GM13977 (cell line): ENCODE results near the gene UTS2B.

Experiments
- DNase-seq: peaks from one replicate; pipeline ENCODE4 v3.0.0; 2012; ENCODE audit warnings: low spot score
- CTCF ChIP-seq: IDR thresholded peaks from 2 replicates; pipeline ENCODE4 v1.5.1; 2012; ENCODE audit warnings: mild to moderate bottlenecking, control low read depth; ENCODE audit not compliant: insufficient read depth; ENCODE audit errors: extremely low read depth, missing control alignments
- in situ Hi-C: fragments of 300-500 bp; cut with MboI; formaldehyde crosslinking; loops from one replicate; pipeline ENCODE4 v1.12.0; 2022; ENCODE audit warnings: low sequenced_read_pairs, low pct_unique_long_range_greater_than_20kb, mixed read lengths, inconsistent platforms; ENCODE audit not compliant: unreplicated experiment

UTS2B gene

GRCh38 chr3:191262650-191263049 lies 67.7 kb downstream of the UTS2B start:
- in situ Hi-C loops = no loop called here
- no peak for DNase-seq
- no peak for TF ChIP-seq CTCF

- no peak for DNase-seq
- no peak for TF ChIP-seq CTCF
- in situ Hi-C loops = no loop called here
Observed at GRCh38 chr3:191261304-191261638, 69.1 kb downstream of the UTS2B start.

DNA sequence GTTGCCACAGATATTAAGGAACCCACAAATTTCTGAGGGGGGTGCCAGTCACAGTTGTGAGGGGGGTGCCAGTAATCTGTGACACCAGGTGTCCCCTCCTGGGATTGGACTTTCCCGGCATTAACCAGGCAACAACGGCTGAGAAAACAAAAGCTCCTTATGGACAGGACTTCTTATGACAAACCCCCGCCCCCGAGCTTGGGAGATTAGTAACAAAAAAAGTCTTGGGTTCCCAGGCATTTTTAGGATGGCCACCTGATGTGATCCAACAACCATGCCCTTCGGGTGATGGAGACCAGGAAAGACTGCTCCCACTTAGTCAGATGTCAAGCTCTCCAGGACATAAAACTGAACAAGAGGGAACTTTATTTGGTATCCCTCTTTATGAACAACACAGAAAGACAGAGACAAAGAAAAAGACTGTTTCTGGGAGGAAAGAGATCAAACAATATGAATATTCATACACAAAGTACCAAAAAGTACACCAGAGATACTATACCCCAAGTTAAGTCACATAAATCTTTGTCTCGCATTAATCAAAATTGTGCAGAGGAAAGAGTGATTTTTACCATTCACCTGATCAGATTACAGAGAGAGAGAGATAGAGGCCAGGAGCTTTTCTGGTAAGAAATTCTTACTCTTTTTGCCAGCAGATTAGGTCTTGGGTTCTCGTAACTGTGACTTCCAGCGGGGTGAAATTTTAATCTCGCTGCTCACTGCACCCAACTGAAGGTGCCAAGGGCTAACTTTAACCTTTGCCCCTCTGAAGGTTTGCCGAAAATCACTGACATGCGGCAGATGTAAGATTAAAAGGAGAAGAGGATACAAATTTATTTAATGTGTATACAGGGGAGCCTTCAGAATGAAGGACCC lies 69.7 kb downstream of the UTS2B start:
- no peak for DNase-seq
- in situ Hi-C loops = no loop called here
- no peak for TF ChIP-seq CTCF

GRCh38 chr3:191259486-191259885 lies 70.8 kb downstream of the UTS2B start:
- in situ Hi-C loops = no loop called here
- DNase-seq = no peak
- TF ChIP-seq CTCF = no peak

- in situ Hi-C loops = no loop called here
- no peak for TF ChIP-seq CTCF
- no peak for DNase-seq
Observed at GRCh38 chr3:191257286-191257685, 73.0 kb downstream of the UTS2B start.

DNA sequence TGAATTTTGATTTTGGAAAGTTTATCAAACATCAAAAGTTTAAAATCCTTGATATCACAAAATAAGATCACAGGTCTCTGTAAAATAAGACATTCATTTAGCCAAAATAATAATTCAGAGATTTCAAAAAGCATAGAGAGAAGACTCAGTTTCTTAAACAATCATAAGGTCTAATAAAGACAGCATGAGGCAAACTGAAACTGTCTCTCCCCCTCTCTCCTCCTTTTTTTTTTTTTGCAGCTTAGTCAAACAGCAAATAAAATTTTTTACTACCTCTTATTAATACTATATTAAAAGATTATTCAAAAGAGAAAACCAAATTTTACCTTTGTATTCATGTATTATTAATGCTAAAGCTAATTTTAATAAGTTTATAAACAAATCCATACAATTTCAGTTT lies 73.9 kb downstream of the UTS2B start:
- no peak for DNase-seq
- no peak for TF ChIP-seq CTCF
- in situ Hi-C loops = no loop called here

DNA sequence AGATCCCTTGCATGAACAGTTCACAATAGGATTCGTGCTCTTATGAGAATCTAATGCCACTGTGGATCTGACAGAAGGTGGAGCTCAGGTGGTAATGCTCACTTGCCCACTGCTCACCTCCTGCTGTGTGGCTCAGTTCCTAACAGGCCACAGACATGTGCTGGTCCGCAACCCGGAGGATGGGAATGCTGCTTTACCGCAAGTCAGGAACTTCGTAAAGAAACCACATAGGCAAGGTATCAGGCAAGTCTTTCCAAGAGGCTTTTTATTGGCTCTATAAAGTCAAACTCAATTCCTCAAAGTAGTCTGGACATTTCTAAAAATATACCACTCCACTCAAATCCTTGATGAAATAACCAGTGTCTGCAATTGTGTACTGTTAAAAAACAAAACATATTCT lies 75.2 kb downstream of the UTS2B start:
- TF ChIP-seq CTCF = no peak
- no peak for DNase-seq
- in situ Hi-C loops = no loop called here
